NCI-H2029 treated with DMSO at 0.1 percent for 48 hours (cell line): ENCODE data around the gene KIF26A.

Experiments used
- DNase-seq: peaks from one replicate; lab custom pipeline; 2025; lab: John Stamatoyannopoulos, UW

KIF26A gene

GRCh38 chr14:104138098-104138717 is at the start of gene KIF26A:
TSS of gene KIF26A (plus strand) at chr14:104138587. CDS start at chr14:104138723, 136 bp downstream.
- DNase-seq = no peak

- no peak for DNase-seq
Measured at GRCh38 chr14:104090071-104090748, 48.2 kb upstream of the KIF26A start.

- DNase-seq = no peak
Measured at GRCh38 chr14:104091061-104091926, 47.1 kb upstream of the KIF26A start.

- DNase-seq = no peak
Measured at GRCh38 chr14:104091927-104092771, 46.2 kb upstream of the KIF26A start.

- no peak for DNase-seq
Measured at GRCh38 chr14:104092931-104093365, 45.4 kb upstream of the KIF26A start.

GRCh38 chr14:104093366-104094055 is 44.9 kb upstream of the KIF26A start:
- DNase-seq = no peak

- DNase-seq = no peak
Measured at GRCh38 chr14:104094056-104094708, 44.2 kb upstream of the KIF26A start.

GRCh38 chr14:104094709-104095425 is 43.5 kb upstream of the KIF26A start:
- no peak for DNase-seq

- no peak for DNase-seq
Measured at GRCh38 chr14:104095426-104096310, 42.7 kb upstream of the KIF26A start.

GRCh38 chr14:104096318-104096717 is 42.1 kb upstream of the KIF26A start:
- DNase-seq = no peak

- DNase-seq = no peak
Measured at GRCh38 chr14:104096751-104097700, 41.4 kb upstream of the KIF26A start.

- DNase-seq = no peak
Measured at GRCh38 chr14:104098272-104099095, 39.9 kb upstream of the KIF26A start.

GRCh38 chr14:104099096-104100041 is 39.0 kb upstream of the KIF26A start:
- DNase-seq = no peak

- no peak for DNase-seq
Measured at GRCh38 chr14:104100171-104101085, 38.0 kb upstream of the KIF26A start.
